Measurements from ENCODE around the gene SNRPB. TPM values are rescaled to one million over a fixed set of nuclear protein-coding genes. Genes with fewer than 3 reads are reported as not detected.

The SNRPB gene
- total and polyA plus RNA-seq, 2 experiments from 2014 or later, result 784 to 785 TPM

- no peaks in the 10 kb centered on the region for H3K4me1 Mint-ChIP-seq
- Histone ChIP-seq H3K4me1 (ENCODE audit: insufficient read depth) (no peaks in the 10 kb centered on the region), H3K36me3 (ENCODE audit: insufficient read depth) (no peaks in the 10 kb centered on the region), H3K9me2 (ENCODE audit: insufficient read depth) (no peaks in the 10 kb centered on the region), H3K4me3 (no peak overlapping the region), H3K27ac (ENCODE audit: low read depth) (no peak overlapping the region), H3K4me2 (no peak overlapping the region), H3F3A (replicated peaks; ENCODE audit: low read depth) (no peaks in the 10 kb centered on the region), H3K79me2 (replicated peaks; ENCODE audit: insufficient read depth) (no peaks in the 10 kb centered on the region), H4K20me1 (replicated peaks; ENCODE audit: insufficient read depth) (no peaks in the 10 kb centered on the region), H3K27me3 (ENCODE audit: insufficient read depth) (no peaks in the 10 kb centered on the region), H2AFZ (peak overlapping the region; percentile 38; the same call in 1 of the 2 replicates)
- H3K27me3 Mint-ChIP-seq (ENCODE audit: insufficient read depth, low read depth, poor library complexity), result peaks cover 2% of the 10 kb centered on the region
- no peak for TF ChIP-seq ZNF462 (CRISPR knock-in tag; IDR thresholded peaks at IDR 0.05)
- no peak for TF ChIP-seq NANOG (IDR thresholded peaks at IDR 0.05; ENCODE audit: borderline replicate concordance)
- TF ChIP-seq CREB1 (CRISPR knock-in tag; IDR thresholded peaks at IDR 0.05; ENCODE audit: low read depth), result no peak
- no peak for TF ChIP-seq EZH2phosphoT487 (IDR thresholded peaks at IDR 0.05; ENCODE audit: unreplicated experiment)
- no peak for TF ChIP-seq JUNB (IDR thresholded peaks at IDR 0.05; ENCODE audit: unreplicated experiment)
- TF ChIP-seq POLR2AphosphoS5 (IDR thresholded peaks at IDR 0.05; ENCODE audit: low read depth), result no peak
- no peak for TF ChIP-seq EZH2 (IDR thresholded peaks at IDR 0.05; ENCODE audit: low read depth, unreplicated experiment)
- no peak for TF ChIP-seq ETS1 (IDR thresholded peaks at IDR 0.05)
- H3K27ac Mint-ChIP-seq, result 0 out of 2 replicates have a peak overlapping the region, but pooled peaks have one; percentile 65
- no peaks in the 10 kb centered on the region for H3K9me3 Mint-ChIP-seq
- H3K36me3 Mint-ChIP-seq (ENCODE audit: low read depth), result no peaks in the 10 kb centered on the region
- no peak for ATAC-seq
- no peak for DNase-seq (ENCODE audit: low spot score)
- H3K4me3 Mint-ChIP-seq, result no peak overlapping the region
These were observed 52.2 kb downstream of the SNRPB start for GRCh38 chr20:2418388-2418787.
